ENCODE measurements around the gene MTOR. TPM values are rescaled to one million over a fixed set of nuclear protein-coding genes. Genes with fewer than 3 reads are reported as not detected.

Gene MTOR
- total and polyA plus RNA-seq, 10 of the 15 experiments (the other 5 are each of a cell fraction or from before 2014, with no cell fraction given), result 6.6 to 41.8 (median 29.8) TPM

- Histone ChIP-seq H3K9me3 (replicated peaks; ENCODE audit: control insufficient read depth, insufficient read depth, low read length) (no peaks in the 10 kb centered on the region), H3K4me2 (ENCODE audit: control insufficient read depth, insufficient read depth) (no peak overlapping the region), H3K9ac (ENCODE audit: control insufficient read depth, insufficient read depth, low read length) (no peak overlapping the region), H3K4me1 (ENCODE audit: control insufficient read depth, insufficient read depth, low read length) (no peaks in the 10 kb centered on the region), H3K4me3 (no peak overlapping the region), H3K79me2 (ENCODE audit: control insufficient read depth, insufficient read depth, low read length) (no peaks in the 10 kb centered on the region), H3K27me3 (replicated peaks in 1 of 2; ENCODE audit: control insufficient read depth in 2 of 2, insufficient read depth in 2 of 2, low read length in 1 of 2) (no peaks in the 10 kb centered on the region), H2AFZ (ENCODE audit: control insufficient read depth, low read depth, low read length) (no peak overlapping the region), H4K20me1 (ENCODE audit: control insufficient read depth, insufficient read depth) (no peaks in the 10 kb centered on the region), H3K27ac (ENCODE audit: control insufficient read depth, insufficient read depth) (no peak overlapping the region), H3K36me3 (ENCODE audit: control insufficient read depth in 2 of 2, insufficient read depth in 2 of 2, low read length in 1 of 2) (peaks cover 10 to 15% of the 10 kb centered on the region in 2 experiments)
- intact Hi-C loops (cut with micrococcal nuclease; ENCODE audit: unreplicated experiment), result no loop called here
- ChIA-PET POLR2A (no interaction called here), SMC1A (ENCODE audit: uncharacterized antibody, unreplicated experiment) (no interaction called here), CTCF (interaction anchor here (1.6 kb wide), 1 partner anchor 497 kb away, joined by 3 read pairs; no protein-coding TSS in a partner anchor), RAD21 (ENCODE audit: unreplicated experiment) (interaction anchor here (0.8 kb wide), 1 partner anchor 8 kb away, joined by 3 read pairs; no protein-coding TSS in a partner anchor)
- DNase-seq (ENCODE audit: low read depth, low spot score), result no peak
- FAIRE-seq, result no peak
- BruUV-seq (replicated peaks), result no TSS peak
- no peak for TF ChIP-seq PRDM15 (CRISPR knock-in tag; IDR thresholded peaks at IDR 0.05)
- no peak for TF ChIP-seq YBX1 (IDR thresholded peaks at IDR 0.05)
- no peak for TF ChIP-seq MTA3 (IDR thresholded peaks at IDR 0.05; ENCODE audit: borderline replicate concordance, low read length)
- TF ChIP-seq ZBTB40 (IDR thresholded peaks at IDR 0.05; ENCODE audit: borderline replicate concordance), result no peak
- TF ChIP-seq SMC3 (IDR thresholded peaks at IDR 0.05; ENCODE audit: borderline replicate concordance, low read length), result no peak
- no peak for TF ChIP-seq E4F1 (IDR thresholded peaks at IDR 0.05; ENCODE audit: borderline replicate concordance, partially characterized antibody)
- TF ChIP-seq NBN (IDR thresholded peaks at IDR 0.05), result no peak
- no peak for TF ChIP-seq E2F4 (IDR thresholded peaks at IDR 0.05; ENCODE audit: low read depth, low read length)
- TF ChIP-seq IRF5 (IDR thresholded peaks at IDR 0.05; ENCODE audit: borderline replicate concordance), result no peak
- in situ Hi-C loops (cut with MboI), result no loop called here
- 84% methylated on average over 12 of the region's 12 CpGs for WGBS (ENCODE audit: insufficient coverage, insufficient replicate concordance, low lambda C conversion rate, missing lambda C conversion rate)
- ATAC-seq, result no peak
These were observed 117.6 kb downstream of the MTOR start for GRCh38 chr1:11144570-11145256.
